Measurements from ENCODE around the gene KMT2B.

Gene KMT2B

DNA sequence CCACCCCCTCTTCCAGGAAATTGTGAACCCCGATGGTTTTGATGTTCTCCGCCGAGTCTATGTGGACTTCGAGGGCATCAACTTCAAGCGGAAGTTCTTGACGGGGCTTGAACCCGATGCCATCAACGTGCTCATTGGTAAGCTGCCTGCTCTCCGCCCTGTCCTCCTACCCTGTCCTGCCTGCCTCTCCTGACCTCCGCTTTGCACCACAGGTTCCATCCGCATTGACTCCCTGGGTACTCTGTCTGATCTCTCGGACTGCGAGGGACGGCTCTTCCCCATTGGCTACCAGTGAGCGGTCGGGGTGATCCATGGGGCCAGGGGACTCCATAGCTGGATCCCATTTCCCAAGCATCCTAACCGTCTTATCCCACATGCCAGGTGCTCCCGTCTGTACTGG lies 12.5 kb downstream of the KMT2B start:
- no peak for DNase-seq (ENCODE audit: low read depth)

DNA sequence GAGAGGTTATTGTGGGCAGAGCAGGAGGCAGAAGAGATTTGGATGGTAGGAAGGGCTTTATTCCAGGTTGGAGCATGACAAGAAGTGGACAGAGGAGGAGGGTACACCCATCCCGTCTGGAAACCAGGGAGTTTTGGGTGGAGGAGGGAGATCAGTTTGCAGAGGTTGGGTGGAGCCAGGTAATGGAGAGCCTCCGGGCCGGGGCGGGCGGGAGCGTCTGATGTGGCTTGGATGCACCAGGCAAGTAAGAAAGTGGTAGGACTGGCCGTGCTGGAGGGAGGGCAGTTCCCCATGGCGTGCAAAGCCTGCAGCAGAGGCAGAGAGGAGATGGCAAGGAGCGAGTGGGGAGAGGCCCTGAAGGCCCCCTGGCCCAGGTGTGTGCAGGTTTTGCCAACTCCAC lies 13.6 kb downstream of the KMT2B start:
- TF ChIP-seq, protein P1, sequence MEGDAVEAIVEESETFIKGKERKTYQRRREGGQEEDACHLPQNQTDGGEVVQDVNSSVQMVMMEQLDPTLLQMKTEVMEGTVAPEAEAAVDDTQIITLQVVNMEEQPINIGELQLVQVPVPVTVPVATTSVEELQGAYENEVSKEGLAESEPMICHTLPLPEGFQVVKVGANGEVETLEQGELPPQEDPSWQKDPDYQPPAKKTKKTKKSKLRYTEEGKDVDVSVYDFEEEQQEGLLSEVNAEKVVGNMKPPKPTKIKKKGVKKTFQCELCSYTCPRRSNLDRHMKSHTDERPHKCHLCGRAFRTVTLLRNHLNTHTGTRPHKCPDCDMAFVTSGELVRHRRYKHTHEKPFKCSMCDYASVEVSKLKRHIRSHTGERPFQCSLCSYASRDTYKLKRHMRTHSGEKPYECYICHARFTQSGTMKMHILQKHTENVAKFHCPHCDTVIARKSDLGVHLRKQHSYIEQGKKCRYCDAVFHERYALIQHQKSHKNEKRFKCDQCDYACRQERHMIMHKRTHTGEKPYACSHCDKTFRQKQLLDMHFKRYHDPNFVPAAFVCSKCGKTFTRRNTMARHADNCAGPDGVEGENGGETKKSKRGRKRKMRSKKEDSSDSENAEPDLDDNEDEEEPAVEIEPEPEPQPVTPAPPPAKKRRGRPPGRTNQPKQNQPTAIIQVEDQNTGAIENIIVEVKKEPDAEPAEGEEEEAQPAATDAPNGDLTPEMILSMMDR (IDR thresholded peaks at IDR 0.05; ENCODE audit: low read depth, low read length, missing control alignments): no peak
- no peak for DNase-seq (ENCODE audit: low read depth)
- in situ Hi-C loops (cut with HindIII; ENCODE audit: low sequenced_read_pairs): no loop called here
- no peak overlapping the region for H3K4me3 ChIP-seq (ENCODE audit: low read depth, low read length)

More for the DNA sequence above, 12.5 kb downstream of the KMT2B start:
- in situ Hi-C loops (cut with HindIII; ENCODE audit: low sequenced_read_pairs): no loop called here
- no peak overlapping the region for H3K4me3 ChIP-seq (ENCODE audit: low read depth, low read length)
- TF ChIP-seq, protein P1 (IDR thresholded peaks at IDR 0.05; ENCODE audit: low read depth, low read length, missing control alignments): no peak

DNA sequence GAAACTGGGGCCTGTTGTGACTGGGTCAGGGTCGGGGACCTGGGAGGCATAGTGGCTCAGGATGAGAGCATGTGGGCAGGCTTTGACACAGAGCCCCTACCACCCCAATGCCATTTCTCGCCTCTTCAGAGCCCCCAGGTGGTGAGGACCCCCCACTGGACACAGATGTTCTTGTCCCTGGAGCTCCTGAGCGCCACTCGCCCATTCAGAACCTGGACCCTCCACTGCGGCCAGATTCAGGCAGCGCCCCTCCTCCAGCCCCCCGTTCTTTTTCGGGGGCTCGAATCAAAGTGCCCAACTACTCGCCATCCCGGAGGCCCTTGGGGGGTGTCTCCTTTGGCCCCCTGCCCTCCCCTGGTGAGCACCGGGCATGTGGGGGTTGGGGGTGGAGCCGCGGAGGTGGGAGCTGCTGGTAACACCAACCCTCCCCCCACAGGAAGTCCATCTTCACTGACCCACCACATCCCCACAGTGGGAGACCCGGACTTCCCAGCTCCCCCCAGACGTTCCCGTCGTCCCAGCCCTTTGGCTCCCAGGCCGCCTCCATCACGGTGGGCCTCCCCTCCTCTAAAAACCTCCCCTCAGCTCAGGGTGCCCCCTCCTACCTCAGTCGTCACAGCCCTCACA lies 14.1 kb downstream of the KMT2B start:
- DNase-seq (ENCODE audit: low read depth): no peak
- TF ChIP-seq, protein P1 (IDR thresholded peaks at IDR 0.05; ENCODE audit: low read depth, low read length, missing control alignments): no peak
- in situ Hi-C loops (cut with HindIII; ENCODE audit: low sequenced_read_pairs): no loop called here
- H3K4me3 ChIP-seq (ENCODE audit: low read depth, low read length): no peak overlapping the region

DNA sequence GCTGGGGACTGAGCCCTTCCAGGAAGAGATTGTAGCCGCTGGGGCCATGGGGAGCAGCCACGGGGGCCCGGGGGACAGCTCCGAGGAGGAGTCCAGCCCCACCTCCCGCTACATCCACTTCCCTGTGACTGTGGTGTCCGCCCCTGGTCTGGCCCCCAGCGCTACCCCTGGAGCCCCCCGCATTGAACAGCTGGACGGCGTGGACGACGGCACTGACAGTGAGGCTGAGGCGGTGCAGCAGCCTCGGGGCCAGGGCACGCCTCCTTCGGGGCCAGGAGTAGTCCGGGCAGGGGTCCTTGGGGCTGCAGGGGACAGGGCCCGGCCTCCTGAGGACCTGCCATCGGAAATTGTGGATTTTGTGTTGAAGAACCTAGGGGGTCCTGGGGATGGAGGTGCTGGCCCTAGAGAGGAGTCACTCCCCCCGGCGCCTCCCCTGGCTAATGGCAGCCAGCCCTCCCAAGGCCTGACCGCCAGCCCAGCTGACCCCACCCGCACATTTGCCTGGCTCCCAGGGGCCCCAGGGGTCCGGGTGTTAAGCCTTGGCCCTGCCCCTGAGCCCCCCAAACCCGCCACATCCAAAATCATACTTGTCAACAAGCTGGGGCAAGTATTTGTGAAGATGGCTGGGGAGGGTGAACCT lies 14.9 kb downstream of the KMT2B start:
- no peak overlapping the region for H3K4me3 ChIP-seq (ENCODE audit: low read depth, low read length)
- in situ Hi-C loops (cut with HindIII; ENCODE audit: low sequenced_read_pairs): no loop called here
- DNase-seq (ENCODE audit: low read depth): no peak
- TF ChIP-seq, protein P1 (IDR thresholded peaks at IDR 0.05; ENCODE audit: low read depth, low read length, missing control alignments): no peak

DNA sequence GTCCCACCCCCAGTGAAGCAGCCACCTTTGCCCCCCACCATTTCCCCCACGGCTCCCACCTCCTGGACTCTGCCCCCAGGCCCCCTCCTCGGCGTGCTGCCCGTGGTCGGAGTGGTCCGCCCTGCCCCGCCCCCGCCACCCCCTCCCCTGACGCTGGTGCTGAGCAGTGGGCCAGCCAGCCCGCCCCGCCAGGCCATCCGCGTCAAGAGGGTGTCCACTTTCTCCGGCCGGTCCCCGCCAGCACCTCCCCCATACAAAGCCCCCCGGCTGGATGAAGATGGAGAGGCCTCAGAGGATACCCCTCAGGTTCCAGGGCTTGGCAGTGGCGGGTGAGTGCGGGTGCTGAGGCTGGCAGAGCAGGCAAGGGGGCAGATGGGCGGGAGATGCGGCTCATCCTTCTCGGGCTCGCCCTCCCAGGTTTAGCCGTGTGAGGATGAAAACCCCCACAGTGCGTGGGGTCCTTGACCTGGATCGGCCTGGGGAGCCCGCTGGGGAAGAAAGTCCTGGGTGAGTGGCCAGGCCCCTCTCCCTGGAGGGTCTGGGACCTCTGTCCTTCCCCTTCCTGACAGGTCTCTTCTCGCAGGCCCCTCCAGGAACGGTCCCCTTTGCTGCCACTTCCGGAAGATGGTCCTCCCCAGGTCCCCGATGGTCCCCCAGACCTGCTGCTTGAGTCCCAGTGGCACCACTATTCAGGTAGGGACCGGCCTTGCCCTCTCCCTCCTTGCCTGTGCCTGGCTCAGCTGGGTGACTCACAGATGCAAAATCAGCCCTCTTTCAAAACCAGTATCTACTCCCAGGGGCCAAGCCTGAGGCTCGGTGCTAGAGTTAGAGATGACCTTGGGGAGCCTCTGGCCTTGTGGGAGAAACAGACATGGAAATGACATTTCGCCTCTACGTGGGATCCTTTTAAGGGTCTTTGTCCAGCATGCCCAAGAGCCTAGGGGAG lies 15.7 kb downstream of the KMT2B start:
- in situ Hi-C loops (cut with HindIII; ENCODE audit: low sequenced_read_pairs): no loop called here
- DNase-seq (ENCODE audit: low read depth): no peak
- no peak overlapping the region for H3K4me3 ChIP-seq (ENCODE audit: low read depth, low read length)
- TF ChIP-seq, protein P1 (IDR thresholded peaks at IDR 0.05; ENCODE audit: low read depth, low read length, missing control alignments): no peak

DNA sequence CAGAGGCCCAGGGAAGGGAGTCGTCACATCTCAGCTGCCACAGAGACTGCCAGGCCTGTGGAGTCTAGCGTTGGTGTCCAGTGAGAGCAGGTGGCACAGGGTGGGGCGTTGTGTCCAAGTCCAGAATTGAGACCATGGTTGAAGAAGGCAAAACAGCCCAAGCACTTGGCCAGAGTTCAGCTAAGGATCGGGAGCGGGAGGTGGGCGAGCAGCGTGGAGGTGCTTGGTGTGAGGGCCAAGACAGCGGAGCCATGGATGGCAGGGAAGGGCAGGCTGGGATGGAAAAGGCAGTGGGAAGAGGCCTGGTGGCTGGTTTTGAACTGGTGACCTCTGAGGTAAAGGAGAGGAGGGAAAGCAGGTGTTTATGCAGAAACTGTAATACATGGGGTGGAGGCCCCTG lies 16.5 kb downstream of the KMT2B start:
- H3K4me3 ChIP-seq (ENCODE audit: low read depth, low read length): no peak overlapping the region
- TF ChIP-seq, protein P1 (IDR thresholded peaks at IDR 0.05; ENCODE audit: low read depth, low read length, missing control alignments): no peak
- DNase-seq (ENCODE audit: low read depth): no peak
- in situ Hi-C loops (cut with HindIII; ENCODE audit: low sequenced_read_pairs): no loop called here
